GM19372 (cell line): ENCODE results near the gene USP4.
"Not testable (repeated sequence)": the region's sequence is repeated elsewhere in the genome, so short reads cannot be mapped to it uniquely, and the experiment has no call there.

Experiments
- ATAC-seq: cut with Tn5 transposase; IDR thresholded peaks from one replicate; pipeline ENCODE4 v1.9.1; 2021; ENCODE audit warnings: mild to moderate bottlenecking, low read depth, moderate library complexity; ENCODE audit not compliant: unreplicated experiment

USP4 gene

DNA sequence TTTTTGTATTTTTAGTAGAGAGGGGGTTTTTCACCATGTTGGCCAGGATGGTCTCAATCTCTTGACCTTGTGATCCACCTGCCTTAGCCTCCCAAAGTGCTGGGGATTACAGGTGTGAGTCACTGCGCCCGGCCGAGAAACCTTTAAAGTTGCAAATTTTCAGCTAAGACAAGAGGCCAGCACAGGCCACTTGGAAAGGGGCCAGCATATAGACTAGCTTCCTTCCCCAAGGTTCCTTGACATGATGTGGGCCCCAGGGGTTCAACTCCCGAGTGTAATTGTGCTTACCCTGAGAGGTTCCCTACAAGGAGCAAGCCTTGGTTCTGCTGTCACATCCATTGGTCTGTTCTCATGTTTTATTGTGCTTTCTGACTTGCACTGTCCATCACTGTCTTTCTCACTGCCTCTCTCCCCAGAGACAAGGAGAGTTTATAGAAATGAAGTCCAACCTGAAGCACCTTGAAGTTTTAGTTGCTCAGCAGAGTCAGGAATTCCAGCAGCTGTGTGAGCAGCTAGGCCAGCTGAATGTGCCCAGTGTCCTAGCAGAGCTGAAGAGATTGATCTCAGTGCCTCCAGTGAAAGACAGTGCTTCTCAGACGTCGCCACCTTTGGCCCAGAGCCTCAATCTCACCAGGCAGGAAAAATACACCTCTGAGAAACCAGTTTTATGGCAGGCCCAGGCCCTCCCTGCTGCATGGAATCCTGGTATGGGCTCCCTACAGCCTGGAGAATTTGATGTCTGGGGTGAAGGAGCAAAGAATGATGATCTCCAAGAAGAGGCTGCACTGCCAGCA, 83.9 kb downstream of the USP4 start:
- no peak for ATAC-seq

- no peak for ATAC-seq
Measured at GRCh38 chr3:49255112-49255511, 84.7 kb downstream of the USP4 start.

DNA sequence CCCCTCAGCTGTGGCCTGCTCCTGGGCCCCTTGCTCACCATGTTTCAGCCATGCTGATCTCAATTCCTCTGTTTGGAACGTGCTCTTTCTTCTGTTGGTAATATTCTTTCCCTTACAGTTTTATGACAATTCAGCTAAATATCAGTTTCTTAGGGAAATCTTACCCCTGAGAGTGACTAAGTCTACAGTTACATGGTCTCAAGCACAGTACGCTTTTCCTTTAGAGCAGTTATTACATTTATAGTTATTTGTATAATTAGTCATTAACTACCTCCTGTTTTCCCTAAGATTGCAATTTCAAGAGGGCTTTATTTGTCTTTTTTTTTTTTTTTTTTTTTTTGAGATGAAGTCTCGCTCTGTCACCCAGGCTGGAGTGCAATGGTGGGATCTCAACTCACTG, 86.3 kb downstream of the USP4 start:
- ATAC-seq = no peak

DNA sequence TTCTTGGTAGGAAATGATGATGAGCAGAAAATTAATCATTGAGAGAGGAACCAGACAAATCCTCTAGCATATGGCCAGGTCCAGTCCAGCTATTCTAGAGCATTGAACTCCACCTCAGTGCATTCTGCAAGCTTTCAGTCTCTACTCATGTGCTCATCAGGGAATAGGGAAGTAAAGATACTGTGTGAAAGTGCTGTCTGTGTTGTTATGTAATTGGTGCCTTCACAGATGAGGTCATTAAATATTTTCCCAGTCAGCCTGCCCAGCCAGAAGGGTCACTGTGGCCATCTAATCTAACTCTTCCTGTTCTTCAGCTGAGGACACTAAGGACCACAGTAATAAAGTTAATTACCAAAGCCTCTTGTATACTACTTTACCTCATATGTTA, 91.0 kb downstream of the USP4 start:
- ATAC-seq = no peak

- no peak for ATAC-seq
Measured at GRCh38 chr3:49244581-49245205, 95.2 kb downstream of the USP4 start.

DNA sequence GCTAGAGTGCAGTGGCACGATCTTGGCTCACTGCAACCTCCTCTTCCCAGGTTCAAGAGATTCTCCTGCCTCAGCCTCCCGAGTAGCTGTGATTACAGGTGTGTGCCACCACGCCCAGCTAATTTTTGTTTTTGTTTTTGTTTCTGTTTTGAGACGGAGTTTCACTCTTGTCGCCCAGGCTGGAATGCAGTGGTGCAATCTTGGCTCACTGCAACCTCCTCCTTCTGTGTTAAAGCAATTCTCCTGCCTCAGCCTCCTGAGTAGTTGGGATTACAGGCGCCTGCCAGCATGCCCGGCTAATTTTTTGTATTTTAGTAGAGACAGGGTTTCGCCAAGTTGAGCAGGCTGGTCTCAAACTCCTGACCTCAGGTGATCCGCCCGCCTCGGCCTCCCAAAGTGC, 99.8 kb downstream of the USP4 start:
- ATAC-seq = not testable (repeated sequence)

- no peak for ATAC-seq
Measured at GRCh38 chr3:49238274-49239127, 101.4 kb downstream of the USP4 start.

- ATAC-seq = no peak
Measured at GRCh38 chr3:49237344-49237743, 102.5 kb downstream of the USP4 start.

- ATAC-seq = no peak
Measured at GRCh38 chr3:49236226-49236625, 103.6 kb downstream of the USP4 start.

- not testable (repeated sequence) for ATAC-seq
Measured at GRCh38 chr3:49228817-49229216, 111.0 kb downstream of the USP4 start.
